A673 (cell line): ENCODE measurements around the gene CLEC1B. TPM values are rescaled to one million over a fixed set of nuclear protein-coding genes. Genes with fewer than 3 reads are reported as not detected.

ENCODE experiments used
- BruUV-seq: library from RNA; stranded (reverse); fragments of 400-500 nt; replicated peaks from 2 replicates; lab custom pipeline; 2021; lab: Mats Ljungman, UMichigan
- CTCF ChIA-PET: fragments of 300-600 bp; sonication (Branson Sonifier 250); formaldehyde crosslinking; loops from one replicate; lab custom pipeline; 2022; ENCODE audit warnings: antibody characterized with exemption; lab: Charles Lee
- POLR2A ChIA-PET: fragments of 300-600 bp; sonication (Branson Sonifier 250); formaldehyde crosslinking; loops from one replicate; lab custom pipeline; 2022; ENCODE audit warnings: antibody characterized with exemption; ENCODE audit not compliant: low non-redundant PET; lab: Charles Lee
- DNase-seq: peaks from one replicate; pipeline ENCODE4 v3.0.0-alpha.2; 2015; ENCODE audit warnings: low spot score
- H3K27ac ChIP-seq: fragments of 200-600 bp; sonication (generic); 2 replicates; pipeline ENCODE4 v1.5.1; 2016; ENCODE audit warnings: mixed run types, low read depth, mild to moderate bottlenecking, mixed read lengths, antibody characterized with exemption, low read length; ENCODE audit not compliant: poor library complexity, severe bottlenecking
- H3K27me3 ChIP-seq: fragments of 200-600 bp; sonication (generic); replicated peaks from 2 replicates; pipeline ENCODE4 v1.6.1; 2017; ENCODE audit warnings: mixed run types, low read depth, mild to moderate bottlenecking, mixed read lengths, antibody characterized with exemption, low read length; ENCODE audit not compliant: insufficient read depth, poor library complexity
- H3K36me3 ChIP-seq: fragments of 200-600 bp; sonication (generic); 2 replicates; pipeline ENCODE4 v1.6.1; 2016; ENCODE audit warnings: mixed run types, mild to moderate bottlenecking, mixed read lengths, antibody characterized with exemption, low read length; ENCODE audit not compliant: insufficient read depth, poor library complexity, severe bottlenecking
- H3K4me1 ChIP-seq: fragments of 200-600 bp; sonication (generic); 2 replicates; pipeline ENCODE4 v1.6.1; 2017; ENCODE audit warnings: mixed run types, mild to moderate bottlenecking, mixed read lengths, antibody characterized with exemption, low read length; ENCODE audit not compliant: insufficient read depth, poor library complexity, severe bottlenecking
- H3K4me3 ChIP-seq: fragments of 200-600 bp; sonication (generic); 2 replicates; pipeline ENCODE4 v1.5.1; 2016; ENCODE audit warnings: low read depth, mixed run types, mild to moderate bottlenecking, mixed read lengths, low read length; ENCODE audit not compliant: poor library complexity, severe bottlenecking
- H3K9me3 ChIP-seq: fragments of 200-600 bp; sonication (generic); 2 replicates; pipeline ENCODE4 v1.6.1; 2016; ENCODE audit warnings: mixed run types, low read depth, mild to moderate bottlenecking, mixed read lengths, antibody characterized with exemption, low read length; ENCODE audit not compliant: poor library complexity, severe bottlenecking
- CTCF ChIP-seq: fragments of 300-800, 200-600 bp; sonication (generic); conservative IDR thresholded peaks from 2 replicates; pipeline ENCODE4 v1.5.1; 2017; ENCODE audit warnings: low read depth, mild to moderate bottlenecking, antibody characterized with exemption, low read length, moderate library complexity, mixed read lengths
- EZH2 ChIP-seq: fragments of 200-600 bp; sonication (generic); IDR thresholded peaks from 2 replicates; pipeline ENCODE4 v1.6.1; 2017; ENCODE audit warnings: borderline replicate concordance, low read depth, mild to moderate bottlenecking, mixed read lengths, antibody characterized with exemption, low read length; ENCODE audit not compliant: poor library complexity, severe bottlenecking
- intact Hi-C: fragments of 100-400 bp; cut with micrococcal nuclease; formaldehyde crosslinking; loops from one replicate; pipeline ENCODE4 v1.10.0; 2022; ENCODE audit not compliant: unreplicated experiment
- total RNA-seq: library from RNA; stranded (reverse); gene quantifications from 2 replicates; pipeline ENCODE4 v1.2.3, GENCODE V29; 2021

The CLEC1B gene
- total RNA-seq, 1 experiment from 2014 or later: not detected

GRCh38 chr12:9973949-9974348 is 25.0 kb downstream of the CLEC1B start:
- no peaks in the 10 kb centered on the region for H3K4me1 ChIP-seq
- BruUV-seq: no TSS peak
- intact Hi-C loops: no loop called here
- CTCF ChIA-PET: no interaction called here
- H3K9me3 ChIP-seq: no peaks in the 10 kb centered on the region
- no peaks in the 10 kb centered on the region for H3K36me3 ChIP-seq
- TF ChIP-seq EZH2: no peak
- TF ChIP-seq CTCF: no peak
- H3K4me3 ChIP-seq: no peak overlapping the region
- H3K27me3 ChIP-seq: peaks cover 7% of the 10 kb centered on the region
- no peak overlapping the region for H3K27ac ChIP-seq
- no peak for DNase-seq
- POLR2A ChIA-PET: no interaction called here

- CTCF ChIA-PET: interaction anchor here (0.6 kb wide), 1 partner anchor 138 kb away, joined by 6 read pairs; no protein-coding TSS in a partner anchor
- no peaks in the 10 kb centered on the region for H3K9me3 ChIP-seq
- no peak for DNase-seq
- BruUV-seq: no TSS peak
- POLR2A ChIA-PET: no interaction called here
- H3K27me3 ChIP-seq: peaks cover 7% of the 10 kb centered on the region
- H3K27ac ChIP-seq: no peak within 1 kb of the TSS
- TF ChIP-seq CTCF (no peak), EZH2 (no peak)
- intact Hi-C loops: no loop called here
- no peaks in the 10 kb centered on the region for H3K4me1 ChIP-seq
- H3K36me3 ChIP-seq: no peaks in the 10 kb centered on the region
- no peak within 1 kb of the TSS for H3K4me3 ChIP-seq
These were observed 27.7 kb downstream of the CLEC1B start, which contains the start of gene CLEC12A for GRCh38 chr12:9971181-9971580. CLEC12A (plus strand) TSS chr12:9971409; CDS start chr12:9971597, 188 bp downstream.

GRCh38 chr12:9969673-9970072 is 29.2 kb downstream of the CLEC1B start:
- POLR2A ChIA-PET: no interaction called here
- Histone ChIP-seq H3K27ac (no peak overlapping the region), H3K4me1 (no peaks in the 10 kb centered on the region), H3K27me3 (peaks cover 7% of the 10 kb centered on the region), H3K4me3 (no peak overlapping the region), H3K36me3 (no peaks in the 10 kb centered on the region), H3K9me3 (no peaks in the 10 kb centered on the region)
- no TSS peak for BruUV-seq
- intact Hi-C loops: no loop called here
- DNase-seq: no peak
- CTCF ChIA-PET: no interaction called here
- TF ChIP-seq CTCF (no peak), EZH2 (no peak)
